CD14-positive monocyte (primary cell): ENCODE data around the gene KIAA1328. TPM values are rescaled to one million over a fixed set of nuclear protein-coding genes. Genes with fewer than 3 reads are reported as not detected.

ENCODE experiments used
- DNase-seq, 3 donors: peaks; one replicate each; pipeline ENCODE4 v3.0.0-alpha.2; 2011 to 2022
- H2AFZ ChIP-seq: 2 replicates; pipeline ENCODE4 v1.6.0; 2012; ENCODE audit warnings: mild to moderate bottlenecking, low read depth, low read length, inconsistent platforms; ENCODE audit not compliant: insufficient read depth, poor library complexity, severe bottlenecking
- H3K27ac ChIP-seq, 2 donors: 1 replicate in 1 of 2; 2 replicates in 1 of 2; pipeline ENCODE4 v1.5.1; 2012 to 2013; ENCODE audit warnings: low read length in 2 of 2, control low read depth in 1 of 2, inconsistent platforms in 1 of 2, low read depth in 1 of 2, mild to moderate bottlenecking in 1 of 2
- H3K27me3 ChIP-seq, 2 donors: one replicate each; pipeline versions ENCODE4 v1.6.0 to v1.6.1; 2011 to 2013; ENCODE audit warnings: low read length in 2 of 2; ENCODE audit not compliant: control insufficient read depth in 2 of 2, insufficient read depth in 2 of 2
- H3K36me3 ChIP-seq, 2 donors: replicated peaks in 1 of 2; 1 replicate in 1 of 2; 2 replicates in 1 of 2; pipeline versions ENCODE4 v1.5.1 to v1.6.1; 2012 to 2013; ENCODE audit warnings: low read length in 2 of 2, control low read depth in 1 of 2, inconsistent platforms in 1 of 2, mild to moderate bottlenecking in 1 of 2; ENCODE audit not compliant: insufficient read depth in 2 of 2, control insufficient read depth in 1 of 2
- H3K4me1 ChIP-seq, 2 donors: 1 replicate in 1 of 2; 2 replicates in 1 of 2; pipeline versions ENCODE4 v1.5.1 to v1.6.1; 2012 to 2013; ENCODE audit warnings: low read length in 2 of 2, control low read depth in 1 of 2, inconsistent platforms in 1 of 2, mild to moderate bottlenecking in 1 of 2, moderate library complexity in 1 of 2; ENCODE audit not compliant: insufficient read depth in 2 of 2, control insufficient read depth in 1 of 2
- H3K4me2 ChIP-seq: replicated peaks from 2 replicates; pipeline ENCODE3; 2012; ENCODE audit warnings: low read length, moderate library complexity, mild to moderate bottlenecking; ENCODE audit not compliant: poor library complexity, severe bottlenecking; ENCODE audit errors: extremely low read depth
- H3K4me3 ChIP-seq, 3 experiments: fragments of 200-600 bp in 1 of 3; sonication (generic) in 1 of 3; replicated peaks in 1 of 3; 1 replicate in 2 of 3; 2 replicates in 1 of 3; pipeline ENCODE4 v1.5.1; 2011 to 2013; ENCODE audit warnings: low read length in 3 of 3, mild to moderate bottlenecking in 3 of 3, control low read depth in 2 of 3, low read depth in 2 of 3, inconsistent platforms in 1 of 3, moderate library complexity in 1 of 3
- H3K79me2 ChIP-seq: 2 replicates; pipeline ENCODE4 v1.6.0; 2012; ENCODE audit warnings: mild to moderate bottlenecking, control low read depth, inconsistent platforms, low read length, moderate library complexity; ENCODE audit not compliant: insufficient read depth
- H3K9ac ChIP-seq: 2 replicates; pipeline ENCODE4 v1.6.0; 2017; ENCODE audit warnings: low read length, mild to moderate bottlenecking; ENCODE audit not compliant: insufficient read depth, poor library complexity, severe bottlenecking
- H3K9me3 ChIP-seq, 2 donors: replicated peaks in 1 of 2; 1 replicate in 1 of 2; 2 replicates in 1 of 2; pipeline versions ENCODE4 v1.5.1 to v1.6.1; 2012 to 2013; ENCODE audit warnings: low read length in 2 of 2, control low read depth in 1 of 2; ENCODE audit not compliant: control insufficient read depth in 1 of 2, insufficient read depth in 1 of 2
- H4K20me1 ChIP-seq: 2 replicates; pipeline ENCODE4 v1.6.0; 2012; ENCODE audit warnings: mild to moderate bottlenecking, low read length, control low read depth, moderate library complexity; ENCODE audit not compliant: insufficient read depth
- H3K27ac Mint-ChIP-seq, 7 donors: one replicate each; pipeline ENCODE4 v1.8.0; 2020; ENCODE audit warnings: mild to moderate bottlenecking in 7 of 7, mixed read lengths in 7 of 7, moderate library complexity in 6 of 7, inconsistent platforms in 2 of 7
- H3K27me3 Mint-ChIP-seq, 3 donors: one replicate each; pipeline ENCODE4 v1.8.0; 2021 to 2022; ENCODE audit warnings: low read depth in 3 of 3, mild to moderate bottlenecking in 3 of 3, mixed read lengths in 3 of 3, moderate library complexity in 3 of 3, inconsistent platforms in 1 of 3
- H3K36me3 Mint-ChIP-seq, 2 donors: one replicate each; pipeline ENCODE4 v1.8.0; 2020; ENCODE audit warnings: mixed read lengths in 2 of 2, inconsistent platforms in 1 of 2, mild to moderate bottlenecking in 1 of 2
- H3K4me1 Mint-ChIP-seq: one replicate; pipeline ENCODE4 v1.8.0; 2020; ENCODE audit warnings: mild to moderate bottlenecking, mixed read lengths
- H3K4me3 Mint-ChIP-seq, 2 donors: one replicate each; pipeline ENCODE4 v1.8.0; 2020; ENCODE audit warnings: mild to moderate bottlenecking in 2 of 2, mixed read lengths in 2 of 2, moderate library complexity in 1 of 2
- H3K9me3 Mint-ChIP-seq, 7 donors: one replicate each; pipeline ENCODE4 v1.8.0; 2020 to 2022; ENCODE audit warnings: mixed read lengths in 7 of 7, mild to moderate bottlenecking in 6 of 7, moderate library complexity in 6 of 7, inconsistent platforms in 2 of 7
- CTCF ChIP-seq: fragments of 200-600 bp; IDR thresholded peaks from one replicate; pipeline ENCODE4 v1.8.0; 2022; ENCODE audit warnings: antibody characterized with exemption, mild to moderate bottlenecking
- WGBS: methylation state at CpG from one replicate; pipeline ENCODE4 v1.1.5; 2013; ENCODE audit warnings: missing lambda C conversion rate; ENCODE audit not compliant: insufficient coverage; 5-methylcytosine and 5-hydroxymethylcytosine counted together
- intact Hi-C, 2 donors: fragments of 100-400 bp; cut with micrococcal nuclease; formaldehyde crosslinking; loops; one replicate each; pipeline versions ENCODE4 v1.15.0 to v1.15.1; 2023
- polyA plus RNA-seq, 3 donors: library from polyadenylated mRNA; depleted of rRNA in 1 of 3; unstranded in 2 of 3; stranded (reverse) in 1 of 3; fragments of 300-500 nt in 2 of 3; fragments of >200 nt in 1 of 3; fragmentation: Illumina TruSeq in 2 of 3; gene quantifications; 1 replicate in 2 of 3; 2 replicates in 1 of 3; pipeline ENCODE4 v1.2.3, GENCODE V29; 2012 to 2021

Gene KIAA1328
- polyA plus RNA-seq, 3 donors, result 3.7 to 3.9 (median 3.8) TPM

- no peaks in the 10 kb centered on the region for H3K4me1 ChIP-seq
- H2AFZ ChIP-seq, result no peak overlapping the region
- H3K4me3 Mint-ChIP-seq, result no peak overlapping the region
- TF ChIP-seq CTCF, result no peak
- peaks cover 0 to 1% of the 10 kb centered on the region in 2 donors for H3K9me3 ChIP-seq
- peaks cover 0 to 4% (median 0%) of the 10 kb centered on the region in 7 donors for H3K9me3 Mint-ChIP-seq
- no peak overlapping the region for H3K27ac Mint-ChIP-seq
- no peak overlapping the region for H3K4me2 ChIP-seq
- H3K4me3 ChIP-seq, result no peak overlapping the region
- H4K20me1 ChIP-seq, result no peaks in the 10 kb centered on the region
- no peaks in the 10 kb centered on the region for H3K27me3 ChIP-seq
- H3K4me1 Mint-ChIP-seq, result peaks cover 6% of the 10 kb centered on the region
- intact Hi-C loops, result no loop called here
- no peak overlapping the region for H3K9ac ChIP-seq
- H3K36me3 Mint-ChIP-seq, result peaks cover 24 to 29% of the 10 kb centered on the region in 2 donors
- H3K36me3 ChIP-seq, result peaks cover 0 to 11% of the 10 kb centered on the region in 2 donors
- no CpG with 5 or more reads among the region's 2 CpGs for WGBS
- no peaks in the 10 kb centered on the region for H3K79me2 ChIP-seq
- no peak for DNase-seq
- no peak overlapping the region for H3K27ac ChIP-seq
- peaks cover 0 to 2% (median 0%) of the 10 kb centered on the region in 3 donors for H3K27me3 Mint-ChIP-seq
These were observed 14.9 kb downstream of the KIAA1328 start for GRCh38 chr18:36843784-36844183.

GRCh38 chr18:36848609-36849008 is 19.7 kb downstream of the KIAA1328 start:
- DNase-seq, result no peak
- WGBS, result no CpG with 5 or more reads among the region's 2 CpGs
- H3K27ac ChIP-seq, result no peak overlapping the region
- Mint-ChIP-seq H3K4me1 (no peaks in the 10 kb centered on the region), H3K4me3 (no peak overlapping the region), H3K27me3 (no peaks in the 10 kb centered on the region), H3K27ac (no peak overlapping the region), H3K36me3 (peaks cover 21 to 31% of the 10 kb centered on the region in 2 donors), H3K9me3 (peaks cover 5 to 14% (median 8%) of the 10 kb centered on the region in 7 donors)
- H3K4me2 ChIP-seq, result no peak overlapping the region
- no peaks in the 10 kb centered on the region for H3K4me1 ChIP-seq
- no peaks in the 10 kb centered on the region for H3K36me3 ChIP-seq
- intact Hi-C loops, result no loop called here
- no peak overlapping the region for H3K4me3 ChIP-seq
- peaks cover 4 to 7% of the 10 kb centered on the region in 2 donors for H3K9me3 ChIP-seq
- H3K79me2 ChIP-seq, result no peaks in the 10 kb centered on the region
- no peaks in the 10 kb centered on the region for H4K20me1 ChIP-seq
- H2AFZ ChIP-seq, result no peak overlapping the region
- no peak for TF ChIP-seq CTCF
- no peak overlapping the region for H3K9ac ChIP-seq
- H3K27me3 ChIP-seq, result no peaks in the 10 kb centered on the region
